Measurements from ENCODE around the gene LHPP.
A peak's percentile ranks its signal among the peaks of the same experiment; 100 is the strongest.

The LHPP gene

DNA sequence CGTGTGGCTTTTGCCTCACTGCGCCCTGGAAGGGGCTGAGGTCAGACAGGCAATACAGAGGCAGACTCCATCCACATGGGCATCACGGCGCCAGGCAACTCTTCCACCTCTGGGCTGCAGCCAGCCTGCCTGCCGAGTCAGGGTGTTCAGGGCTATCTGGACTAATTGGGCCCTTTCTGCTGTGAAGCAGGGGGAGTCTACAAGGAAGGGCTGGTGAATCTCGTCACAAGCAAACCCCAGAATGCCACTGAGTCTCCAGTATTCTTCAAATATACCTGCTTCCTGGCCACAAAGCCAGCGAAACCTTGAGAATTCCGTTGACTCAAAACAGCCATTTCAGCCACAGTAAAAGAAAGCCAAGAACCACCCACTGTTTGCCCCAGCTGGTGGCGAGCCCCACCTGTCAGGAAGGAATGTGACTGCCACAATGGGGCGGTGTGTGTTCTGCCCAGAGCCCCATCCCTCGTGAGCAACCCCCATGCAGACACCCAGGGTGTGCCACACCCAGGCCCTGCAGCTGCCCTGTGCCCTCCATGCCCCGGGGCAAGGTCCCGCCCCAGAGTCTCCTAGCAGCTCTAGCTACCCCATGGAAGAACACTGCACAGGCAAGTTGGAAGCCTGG is 165.2 kb downstream of the LHPP start:
- Histone ChIP-seq H3K9me3 (no peaks in the 10 kb centered on the region), H3K4me1 (ENCODE audit: control insufficient read depth in 1 of 2, insufficient read depth in 1 of 2, low read depth in 1 of 2, low read length in 1 of 2) (peaks cover 16% of the 10 kb centered on the region in 2 experiments), H3K36me3 (peaks cover 23% of the 10 kb centered on the region), H3K4me3 (ENCODE audit: low read depth in 1 of 2, low read length in 1 of 2) (no peak overlapping the region), H3K27ac (peak overlapping the region; percentile 46), H3K27me3 (no peaks in the 10 kb centered on the region)
- TF ChIP-seq, protein P1, sequence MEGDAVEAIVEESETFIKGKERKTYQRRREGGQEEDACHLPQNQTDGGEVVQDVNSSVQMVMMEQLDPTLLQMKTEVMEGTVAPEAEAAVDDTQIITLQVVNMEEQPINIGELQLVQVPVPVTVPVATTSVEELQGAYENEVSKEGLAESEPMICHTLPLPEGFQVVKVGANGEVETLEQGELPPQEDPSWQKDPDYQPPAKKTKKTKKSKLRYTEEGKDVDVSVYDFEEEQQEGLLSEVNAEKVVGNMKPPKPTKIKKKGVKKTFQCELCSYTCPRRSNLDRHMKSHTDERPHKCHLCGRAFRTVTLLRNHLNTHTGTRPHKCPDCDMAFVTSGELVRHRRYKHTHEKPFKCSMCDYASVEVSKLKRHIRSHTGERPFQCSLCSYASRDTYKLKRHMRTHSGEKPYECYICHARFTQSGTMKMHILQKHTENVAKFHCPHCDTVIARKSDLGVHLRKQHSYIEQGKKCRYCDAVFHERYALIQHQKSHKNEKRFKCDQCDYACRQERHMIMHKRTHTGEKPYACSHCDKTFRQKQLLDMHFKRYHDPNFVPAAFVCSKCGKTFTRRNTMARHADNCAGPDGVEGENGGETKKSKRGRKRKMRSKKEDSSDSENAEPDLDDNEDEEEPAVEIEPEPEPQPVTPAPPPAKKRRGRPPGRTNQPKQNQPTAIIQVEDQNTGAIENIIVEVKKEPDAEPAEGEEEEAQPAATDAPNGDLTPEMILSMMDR (IDR thresholded peaks at IDR 0.05): no peak

GRCh38 chr10:124627866-124628675 is 166.4 kb downstream of the LHPP start:
- TF ChIP-seq, protein P1 (IDR thresholded peaks at IDR 0.05): no peak
- Histone ChIP-seq H3K36me3 (peaks cover 16% of the 10 kb centered on the region), H3K27ac (peak overlapping the region; percentile 46), H3K9me3 (no peaks in the 10 kb centered on the region), H3K4me1 (ENCODE audit: control insufficient read depth in 1 of 2, insufficient read depth in 1 of 2, low read depth in 1 of 2, low read length in 1 of 2) (peaks cover 16 to 24% of the 10 kb centered on the region in 2 experiments), H3K4me3 (ENCODE audit: low read depth in 1 of 2, low read length in 1 of 2) (no peak overlapping the region), H3K27me3 (no peaks in the 10 kb centered on the region)

DNA sequence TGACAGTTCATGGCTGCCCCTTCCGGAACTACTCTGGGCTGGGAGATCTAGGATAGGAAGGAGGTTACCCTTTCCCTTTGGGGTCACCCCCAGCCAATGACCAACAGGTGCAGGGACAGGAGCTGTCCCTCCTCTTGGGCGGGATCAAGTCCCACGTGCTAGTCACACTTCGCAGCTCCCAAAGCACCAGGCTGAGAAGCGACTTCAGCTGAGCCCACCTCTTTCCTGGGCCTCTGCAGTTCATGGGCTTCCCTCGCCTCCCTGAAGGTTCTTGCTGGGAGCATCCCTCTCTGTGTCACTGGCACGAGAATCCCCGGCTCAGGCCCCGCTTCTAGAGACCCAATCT is 167.0 kb downstream of the LHPP start:
- H3K4me1 ChIP-seq (ENCODE audit: control insufficient read depth in 1 of 2, insufficient read depth in 1 of 2, low read depth in 1 of 2, low read length in 1 of 2): peaks cover 16 to 24% of the 10 kb centered on the region in 2 experiments
- H3K4me3 ChIP-seq (ENCODE audit: low read depth in 1 of 2, low read length in 1 of 2): no peak overlapping the region
- no peaks in the 10 kb centered on the region for H3K9me3 ChIP-seq
- peaks cover 13% of the 10 kb centered on the region for H3K36me3 ChIP-seq
- peak overlapping the region; percentile 46 for H3K27ac ChIP-seq
- TF ChIP-seq, protein P1 (IDR thresholded peaks at IDR 0.05): no peak
- H3K27me3 ChIP-seq: no peaks in the 10 kb centered on the region

DNA sequence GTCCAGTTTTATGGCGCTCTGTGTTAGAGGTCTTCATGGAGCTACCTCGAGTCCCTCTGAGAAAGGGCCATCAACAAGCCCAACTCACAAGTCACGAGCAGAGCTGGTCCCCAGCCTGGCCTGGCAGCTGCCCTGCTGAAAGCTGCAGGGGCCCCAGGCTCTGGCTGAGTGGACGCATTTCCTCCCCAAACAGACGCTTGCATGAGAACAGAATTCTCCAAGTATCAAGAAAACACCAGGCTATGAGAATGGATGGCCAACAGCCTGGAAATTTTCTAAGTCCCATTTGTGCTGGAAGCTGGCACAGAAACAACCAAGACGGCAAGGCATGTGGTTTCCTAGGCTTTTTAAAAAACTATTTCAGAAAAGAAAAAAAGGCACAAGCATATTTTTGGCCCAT is 167.8 kb downstream of the LHPP start:
- Histone ChIP-seq H3K4me1 (ENCODE audit: control insufficient read depth in 1 of 2, insufficient read depth in 1 of 2, low read depth in 1 of 2, low read length in 1 of 2) (peaks cover 16 to 24% of the 10 kb centered on the region in 2 experiments), H3K36me3 (peaks cover 13% of the 10 kb centered on the region), H3K27me3 (no peaks in the 10 kb centered on the region), H3K27ac (peak overlapping the region; percentile 46), H3K9me3 (no peaks in the 10 kb centered on the region), H3K4me3 (ENCODE audit: low read depth in 1 of 2, low read length in 1 of 2) (no peak overlapping the region)
- TF ChIP-seq, protein P1 (IDR thresholded peaks at IDR 0.05): no peak

- TF ChIP-seq, protein P1 (IDR thresholded peaks at IDR 0.05): no peak
These were observed 168.2 kb downstream of the LHPP start for GRCh38 chr10:124629842-124630241.

More at GRCh38 chr10:124629842-124630241, 168.2 kb downstream of the LHPP start:
- peaks cover 16 to 24% of the 10 kb centered on the region in 2 experiments for H3K4me1 ChIP-seq (ENCODE audit: control insufficient read depth in 1 of 2, insufficient read depth in 1 of 2, low read depth in 1 of 2, low read length in 1 of 2)
- no peaks in the 10 kb centered on the region for H3K9me3 ChIP-seq
- H3K4me3 ChIP-seq (ENCODE audit: low read depth in 1 of 2, low read length in 1 of 2): no peak overlapping the region
- peaks cover 10% of the 10 kb centered on the region for H3K36me3 ChIP-seq
- H3K27me3 ChIP-seq: no peaks in the 10 kb centered on the region
- H3K27ac ChIP-seq: peak overlapping the region; percentile 46
